ENCODE results near the gene RNASEL. TPM values are rescaled to one million over a fixed set of nuclear protein-coding genes. Genes with fewer than 3 reads are reported as not detected.

The RNASEL gene
- total and polyA plus RNA-seq, 4 donors, result 1.3 to 3.9 (median 2.4) TPM

GRCh38 chr1:182561456-182561855, 27.6 kb downstream of the RNASEL start:
- Histone ChIP-seq H3K9me3 (ENCODE audit: control insufficient read depth in 4 of 4, low read length in 3 of 4) (no peaks in the 10 kb centered on the region), H3K4me3 (ENCODE audit: low read depth in 1 of 3, low read length in 3 of 3) (no peak overlapping the region), H3K4me1 (ENCODE audit: control insufficient read depth in 4 of 4, insufficient read depth in 4 of 4, low read length in 3 of 4) (no peaks in the 10 kb centered on the region), H3K36me3 (ENCODE audit: control insufficient read depth in 4 of 4, insufficient read depth in 3 of 4, low read depth in 1 of 4, low read length in 3 of 4) (no peaks in the 10 kb centered on the region), H3K9ac (ENCODE audit: low read depth in 1 of 2, low read length in 2 of 2) (no peak overlapping the region), H3K27me3 (ENCODE audit: control insufficient read depth in 4 of 4, insufficient read depth in 4 of 4, low read length in 3 of 4) (no peaks in the 10 kb centered on the region), H3K27ac (ENCODE audit: low read depth in 1 of 2, low read length in 2 of 2) (no peak overlapping the region)
- no peak for DNase-seq (ENCODE audit: low spot score)
- 75% methylated on average over 4 of the region's 4 CpGs for WGBS
- TF ChIP-seq SP1 (IDR thresholded peaks at IDR 0.05) (no peak), RAD21 (IDR thresholded peaks at IDR 0.05) (no peak), HNF4A (conservative IDR thresholded peaks at IDR 0.05) (no peak), YY1 (IDR thresholded peaks at IDR 0.05) (no peak), FOXA1 (IDR thresholded peaks at IDR 0.05) (no peak), EGR1 (IDR thresholded peaks at IDR 0.05; ENCODE audit: low read depth in 2 of 2) (no peak), HNF4G (IDR thresholded peaks at IDR 0.05) (no peak), FOXA2 (IDR thresholded peaks at IDR 0.05) (no peak), RXRA (IDR thresholded peaks at IDR 0.05) (no peak), NR2F2 (IDR thresholded peaks at IDR 0.05) (no peak), JUND (IDR thresholded peaks at IDR 0.05) (no peak), CTCF (IDR thresholded peaks at IDR 0.05; ENCODE audit: low read depth, low read length, missing input control) (no peak), MAX (IDR thresholded peaks at IDR 0.05) (no peak)
- TF ChIP-seq, protein P1, sequence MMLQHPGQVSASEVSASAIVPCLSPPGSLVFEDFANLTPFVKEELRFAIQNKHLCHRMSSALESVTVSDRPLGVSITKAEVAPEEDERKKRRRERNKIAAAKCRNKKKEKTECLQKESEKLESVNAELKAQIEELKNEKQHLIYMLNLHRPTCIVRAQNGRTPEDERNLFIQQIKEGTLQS (IDR thresholded peaks at IDR 0.05), result no peak
- TF ChIP-seq, protein P2, sequence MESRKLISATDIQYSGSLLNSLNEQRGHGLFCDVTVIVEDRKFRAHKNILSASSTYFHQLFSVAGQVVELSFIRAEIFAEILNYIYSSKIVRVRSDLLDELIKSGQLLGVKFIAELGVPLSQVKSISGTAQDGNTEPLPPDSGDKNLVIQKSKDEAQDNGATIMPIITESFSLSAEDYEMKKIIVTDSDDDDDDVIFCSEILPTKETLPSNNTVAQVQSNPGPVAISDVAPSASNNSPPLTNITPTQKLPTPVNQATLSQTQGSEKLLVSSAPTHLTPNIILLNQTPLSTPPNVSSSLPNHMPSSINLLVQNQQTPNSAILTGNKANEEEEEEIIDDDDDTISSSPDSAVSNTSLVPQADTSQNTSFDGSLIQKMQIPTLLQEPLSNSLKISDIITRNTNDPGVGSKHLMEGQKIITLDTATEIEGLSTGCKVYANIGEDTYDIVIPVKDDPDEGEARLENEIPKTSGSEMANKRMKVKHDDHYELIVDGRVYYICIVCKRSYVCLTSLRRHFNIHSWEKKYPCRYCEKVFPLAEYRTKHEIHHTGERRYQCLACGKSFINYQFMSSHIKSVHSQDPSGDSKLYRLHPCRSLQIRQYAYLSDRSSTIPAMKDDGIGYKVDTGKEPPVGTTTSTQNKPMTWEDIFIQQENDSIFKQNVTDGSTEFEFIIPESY (IDR thresholded peaks at IDR 0.05), result no peak

DNA sequence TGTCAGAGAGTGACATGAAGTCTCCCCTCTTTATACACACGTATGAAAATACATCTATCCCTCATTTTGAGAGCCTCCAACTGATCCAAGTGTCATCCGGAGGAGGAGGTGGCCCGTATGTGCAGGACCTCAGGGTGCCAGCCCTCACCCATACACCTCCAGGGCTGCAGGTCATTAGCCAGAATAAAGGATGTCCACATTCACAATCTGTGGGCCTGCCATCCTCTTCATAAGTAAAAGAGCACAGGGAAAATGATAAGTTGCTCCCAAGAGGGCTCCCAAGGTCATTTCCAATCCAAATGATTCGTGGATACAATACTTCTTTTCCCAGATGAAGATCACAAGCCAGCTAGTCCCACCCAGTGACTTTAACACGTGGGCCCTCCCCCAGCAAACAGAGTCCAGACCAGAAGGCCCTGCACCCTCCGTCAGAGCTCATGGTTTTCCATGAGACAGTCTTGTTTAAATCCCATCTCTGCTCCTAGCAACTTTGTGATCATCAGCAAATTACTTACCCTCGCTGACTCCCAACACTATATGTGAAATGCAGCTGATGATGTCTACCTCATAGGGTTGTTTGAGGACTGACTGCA, 28.6 kb downstream of the RNASEL start:
- Histone ChIP-seq H3K4me1 (ENCODE audit: control insufficient read depth in 4 of 4, insufficient read depth in 4 of 4, low read length in 3 of 4) (no peaks in the 10 kb centered on the region), H3K27me3 (ENCODE audit: control insufficient read depth in 4 of 4, insufficient read depth in 4 of 4, low read length in 3 of 4) (no peaks in the 10 kb centered on the region), H3K9ac (ENCODE audit: low read depth in 1 of 2, low read length in 2 of 2) (no peak overlapping the region), H3K36me3 (ENCODE audit: control insufficient read depth in 4 of 4, insufficient read depth in 3 of 4, low read depth in 1 of 4, low read length in 3 of 4) (no peaks in the 10 kb centered on the region), H3K4me3 (ENCODE audit: low read depth in 1 of 3, low read length in 3 of 3) (no peak overlapping the region), H3K27ac (ENCODE audit: low read depth in 1 of 2, low read length in 2 of 2) (no peak overlapping the region), H3K9me3 (ENCODE audit: control insufficient read depth in 4 of 4, low read length in 3 of 4) (no peaks in the 10 kb centered on the region)
- TF ChIP-seq JUND (IDR thresholded peaks at IDR 0.05) (no peak), YY1 (IDR thresholded peaks at IDR 0.05) (no peak), EGR1 (IDR thresholded peaks at IDR 0.05; ENCODE audit: low read depth in 2 of 2) (no peak), HNF4G (IDR thresholded peaks at IDR 0.05) (no peak), MAX (IDR thresholded peaks at IDR 0.05) (no peak), HNF4A (conservative IDR thresholded peaks at IDR 0.05) (no peak), FOXA2 (IDR thresholded peaks at IDR 0.05) (no peak), RXRA (IDR thresholded peaks at IDR 0.05) (no peak), REST (IDR thresholded peaks at IDR 0.05) (no peak), TAF1 (conservative IDR thresholded peaks at IDR 0.05) (no peak), SP1 (IDR thresholded peaks at IDR 0.05) (no peak), CTCF (IDR thresholded peaks at IDR 0.05; ENCODE audit: low read depth, low read length, missing input control) (no peak), NR2F2 (IDR thresholded peaks at IDR 0.05) (no peak), GABPA (IDR thresholded peaks at IDR 0.05 in 1 of 2, conservative IDR thresholded peaks at IDR 0.05 in 1 of 2) (no peak), FOXA1 (IDR thresholded peaks at IDR 0.05) (no peak)
- TF ChIP-seq, protein P2 (IDR thresholded peaks at IDR 0.05), result no peak
- WGBS, result 82% methylated on average over 7 of the region's 7 CpGs
- no peak for DNase-seq (ENCODE audit: low spot score)

Measured in liver (tissue), 9 donors.